DMS153 (cell line): ENCODE measurements around the gene TAF1C.

Experiments used
- DNase-seq: peaks from one replicate; lab custom pipeline; 2025; lab: John Stamatoyannopoulos, UW

TAF1C gene

GRCh38 chr16:84183911-84184591 is 2.8 kb downstream of the TAF1C start:
- DNase-seq: no peak

GRCh38 chr16:84183572-84183875 is 3.3 kb downstream of the TAF1C start:
- DNase-seq: no peak

GRCh38 chr16:84182680-84183571 is 3.9 kb downstream of the TAF1C start:
- no peak for DNase-seq

GRCh38 chr16:84182104-84182503 is 4.8 kb downstream of the TAF1C start:
- DNase-seq: no peak

GRCh38 chr16:84181144-84181915 is 5.5 kb downstream of the TAF1C start:
- no peak for DNase-seq

GRCh38 chr16:84180519-84181140 is 6.2 kb downstream of the TAF1C start:
- no peak for DNase-seq

- DNase-seq: no peak
Observed at GRCh38 chr16:84179612-84180320, 7.1 kb downstream of the TAF1C start.

GRCh38 chr16:84178892-84179611 is 7.8 kb downstream of the TAF1C start:
- DNase-seq: no peak

- no peak for DNase-seq
Observed at GRCh38 chr16:84178146-84178765, 8.6 kb downstream of the TAF1C start.

GRCh38 chr16:84177741-84178073 is 9.2 kb downstream of the TAF1C start:
- DNase-seq: no peak

GRCh38 chr16:84176192-84177053 is 10.4 kb downstream of the TAF1C start:
- no peak for DNase-seq

GRCh38 chr16:84175350-84176081 is 11.3 kb downstream of the TAF1C start:
- DNase-seq: peak; percentile 23

GRCh38 chr16:84174396-84174795 is 12.5 kb downstream of the TAF1C start:
- no peak for DNase-seq

GRCh38 chr16:84169765-84170310 is 17.0 kb downstream of the TAF1C start:
- no peak for DNase-seq

GRCh38 chr16:84166796-84167695 is 19.8 kb downstream of the TAF1C start:
- no peak for DNase-seq

- no peak for DNase-seq
Observed at GRCh38 chr16:84165746-84166145, 21.1 kb downstream of the TAF1C start.

GRCh38 chr16:84161801-84162200 is 25.1 kb downstream of the TAF1C start:
- no peak for DNase-seq

- DNase-seq: no peak
Observed at GRCh38 chr16:84161037-84161436, 25.8 kb downstream of the TAF1C start.
